ENCODE data around the gene LAMA5.

LAMA5 gene

DNA sequence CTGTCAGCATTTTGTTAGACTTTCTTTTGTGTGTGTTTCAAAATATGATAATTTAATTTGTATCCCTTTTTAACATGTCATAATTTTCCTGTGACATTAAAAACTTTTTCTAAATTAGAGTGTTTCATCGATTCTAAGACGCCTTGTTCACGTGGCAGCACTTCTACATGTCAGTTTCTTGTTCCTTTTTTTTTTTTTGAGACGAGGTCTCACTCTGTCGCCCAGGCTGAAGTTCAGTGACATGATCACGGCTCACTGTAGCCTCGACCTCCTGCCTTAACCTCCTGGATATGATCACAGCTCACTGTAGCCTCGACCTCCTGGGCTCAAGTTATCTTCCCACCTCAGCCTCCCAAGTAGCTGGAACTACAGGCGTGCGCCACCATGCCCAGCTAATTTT, 91.9 kb downstream of the LAMA5 start:
- Histone ChIP-seq H3K36me3 (ENCODE audit: control insufficient read depth, insufficient read depth, low read length, severe bottlenecking) (peaks cover 48% of the 10 kb centered on the region), H3K27me3 (replicated peaks; ENCODE audit: control insufficient read depth, insufficient read depth, low read length) (no peaks in the 10 kb centered on the region), H3K9ac (ENCODE audit: low read length) (no peak overlapping the region), H3K9me3 (ENCODE audit: control insufficient read depth, low read length) (no peaks in the 10 kb centered on the region), H3K4me3 (ENCODE audit: low read length) (no peak overlapping the region), H3K4me1 (ENCODE audit: control insufficient read depth, insufficient read depth, low read length) (no peaks in the 10 kb centered on the region)
- no peak for DNase-seq (ENCODE audit: low read depth)

DNA sequence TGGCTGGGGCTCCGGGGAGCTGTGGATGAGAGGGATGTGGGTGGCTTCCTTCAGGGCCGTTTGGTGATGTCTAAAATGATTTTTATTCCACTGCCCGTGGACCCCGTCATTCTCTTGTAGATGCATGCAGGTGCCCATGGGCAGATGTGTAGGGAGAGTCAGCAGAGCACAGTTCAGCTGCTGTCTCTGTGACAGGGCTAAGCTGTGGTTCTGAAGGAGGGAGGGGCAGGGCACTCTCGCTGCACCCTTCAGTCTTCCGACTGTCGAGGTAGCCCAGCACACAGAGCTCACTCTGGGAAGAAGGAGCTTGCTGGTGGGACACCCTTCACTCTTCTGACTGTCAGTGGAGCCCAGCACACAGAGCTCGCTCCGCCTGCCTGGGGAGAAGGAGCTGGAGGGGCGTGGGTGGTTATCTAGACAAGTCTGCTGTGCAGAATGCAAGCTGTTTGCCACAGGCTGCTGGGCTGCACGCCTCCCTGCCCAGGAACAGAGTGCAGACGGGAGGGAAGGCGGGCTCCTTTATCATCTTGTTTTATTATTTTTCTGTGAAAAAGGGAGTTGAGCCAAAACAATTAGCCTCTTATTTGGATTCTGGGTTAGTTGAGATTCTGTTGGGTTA, 92.7 kb downstream of the LAMA5 start:
- Histone ChIP-seq H3K9me3 (ENCODE audit: control insufficient read depth, low read length) (no peaks in the 10 kb centered on the region), H3K36me3 (ENCODE audit: control insufficient read depth, insufficient read depth, low read length, severe bottlenecking) (peaks cover 41% of the 10 kb centered on the region), H3K27me3 (replicated peaks; ENCODE audit: control insufficient read depth, insufficient read depth, low read length) (no peaks in the 10 kb centered on the region), H3K9ac (ENCODE audit: low read length) (no peak overlapping the region), H3K4me1 (ENCODE audit: control insufficient read depth, insufficient read depth, low read length) (no peaks in the 10 kb centered on the region), H3K4me3 (ENCODE audit: low read length) (no peak overlapping the region)
- DNase-seq (ENCODE audit: low read depth), result no peak

DNA sequence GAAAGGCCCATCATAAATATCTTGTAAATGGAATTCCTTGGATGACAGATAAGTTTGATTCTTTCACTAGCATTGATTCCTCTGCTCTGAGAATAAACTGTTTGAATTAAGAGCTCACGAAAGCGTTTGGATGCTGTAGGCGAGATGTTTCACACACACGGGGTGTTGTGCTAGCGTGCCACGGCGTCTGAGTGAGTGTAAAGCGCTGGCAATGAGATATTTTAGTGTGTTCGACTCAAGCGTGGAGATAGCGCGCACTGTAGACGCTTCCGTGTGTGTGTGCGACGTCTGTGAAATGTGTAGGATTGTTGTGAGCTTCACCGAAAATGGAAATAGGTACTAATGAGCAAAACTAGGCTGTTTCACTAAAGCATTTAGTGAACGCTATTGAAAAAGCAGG, 93.7 kb downstream of the LAMA5 start:
- Histone ChIP-seq H3K9me3 (ENCODE audit: control insufficient read depth, low read length) (no peaks in the 10 kb centered on the region), H3K36me3 (ENCODE audit: control insufficient read depth, insufficient read depth, low read length, severe bottlenecking) (peaks cover 34% of the 10 kb centered on the region), H3K4me1 (ENCODE audit: control insufficient read depth, insufficient read depth, low read length) (no peaks in the 10 kb centered on the region), H3K9ac (ENCODE audit: low read length) (no peak overlapping the region), H3K4me3 (ENCODE audit: low read length) (no peak overlapping the region), H3K27me3 (replicated peaks; ENCODE audit: control insufficient read depth, insufficient read depth, low read length) (no peaks in the 10 kb centered on the region)
- DNase-seq (ENCODE audit: low read depth), result no peak

GRCh38 chr20:62272200-62272599, 94.9 kb downstream of the LAMA5 start:
- Histone ChIP-seq H3K27me3 (replicated peaks; ENCODE audit: control insufficient read depth, insufficient read depth, low read length) (no peaks in the 10 kb centered on the region), H3K4me3 (ENCODE audit: low read length) (no peak overlapping the region), H3K36me3 (ENCODE audit: control insufficient read depth, insufficient read depth, low read length, severe bottlenecking) (peaks cover 34% of the 10 kb centered on the region), H3K4me1 (ENCODE audit: control insufficient read depth, insufficient read depth, low read length) (no peaks in the 10 kb centered on the region), H3K9ac (ENCODE audit: low read length) (no peak overlapping the region), H3K9me3 (ENCODE audit: control insufficient read depth, low read length) (no peaks in the 10 kb centered on the region)
- no peak for DNase-seq (ENCODE audit: low read depth)

GRCh38 chr20:62269871-62270270, 97.2 kb downstream of the LAMA5 start:
- Histone ChIP-seq H3K4me3 (ENCODE audit: low read length) (no peak overlapping the region), H3K9ac (ENCODE audit: low read length) (no peak overlapping the region), H3K4me1 (ENCODE audit: control insufficient read depth, insufficient read depth, low read length) (no peaks in the 10 kb centered on the region), H3K9me3 (ENCODE audit: control insufficient read depth, low read length) (peaks cover 9% of the 10 kb centered on the region), H3K36me3 (ENCODE audit: control insufficient read depth, insufficient read depth, low read length, severe bottlenecking) (peaks cover 47% of the 10 kb centered on the region), H3K27me3 (replicated peaks; ENCODE audit: control insufficient read depth, insufficient read depth, low read length) (no peaks in the 10 kb centered on the region)
- DNase-seq (ENCODE audit: low read depth), result no peak

DNA sequence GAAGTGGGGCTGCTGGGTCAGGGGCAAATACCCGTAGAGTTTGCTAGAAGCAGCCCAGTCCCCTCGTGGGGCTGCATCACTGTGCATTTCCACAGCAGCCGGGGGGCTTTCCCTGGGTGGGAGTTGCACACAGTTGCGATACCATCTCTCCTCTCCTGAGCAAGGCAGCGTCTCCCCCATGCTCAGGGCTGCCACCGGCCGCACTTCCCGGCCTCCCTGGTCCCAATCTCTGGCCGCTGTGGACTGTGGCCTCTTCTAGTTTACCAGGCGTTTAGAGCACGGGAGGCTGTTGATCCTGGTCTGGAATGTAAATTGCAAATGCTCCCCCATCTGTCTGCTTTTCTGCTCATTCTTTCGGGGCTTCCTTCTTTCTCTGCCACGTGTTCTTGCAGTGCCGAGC, 97.7 kb downstream of the LAMA5 start:
- DNase-seq (ENCODE audit: low read depth), result no peak
- H3K4me1 ChIP-seq (ENCODE audit: control insufficient read depth, insufficient read depth, low read length), result no peaks in the 10 kb centered on the region
- H3K9me3 ChIP-seq (ENCODE audit: control insufficient read depth, low read length), result peaks cover 9% of the 10 kb centered on the region
- no peak overlapping the region for H3K4me3 ChIP-seq (ENCODE audit: low read length)
- no peak overlapping the region for H3K9ac ChIP-seq (ENCODE audit: low read length)
- H3K36me3 ChIP-seq (ENCODE audit: control insufficient read depth, insufficient read depth, low read length, severe bottlenecking), result peaks cover 49% of the 10 kb centered on the region
- H3K27me3 ChIP-seq (replicated peaks; ENCODE audit: control insufficient read depth, insufficient read depth, low read length), result no peaks in the 10 kb centered on the region

GRCh38 chr20:62268228-62268900, 98.7 kb downstream of the LAMA5 start:
- Histone ChIP-seq H3K9ac (ENCODE audit: low read length) (no peak overlapping the region), H3K4me3 (ENCODE audit: low read length) (no peak overlapping the region), H3K36me3 (ENCODE audit: control insufficient read depth, insufficient read depth, low read length, severe bottlenecking) (peaks cover 47% of the 10 kb centered on the region), H3K9me3 (ENCODE audit: control insufficient read depth, low read length) (peaks cover 9% of the 10 kb centered on the region), H3K27me3 (replicated peaks; ENCODE audit: control insufficient read depth, insufficient read depth, low read length) (no peaks in the 10 kb centered on the region), H3K4me1 (ENCODE audit: control insufficient read depth, insufficient read depth, low read length) (no peaks in the 10 kb centered on the region)
- no peak for DNase-seq (ENCODE audit: low read depth)

DNA sequence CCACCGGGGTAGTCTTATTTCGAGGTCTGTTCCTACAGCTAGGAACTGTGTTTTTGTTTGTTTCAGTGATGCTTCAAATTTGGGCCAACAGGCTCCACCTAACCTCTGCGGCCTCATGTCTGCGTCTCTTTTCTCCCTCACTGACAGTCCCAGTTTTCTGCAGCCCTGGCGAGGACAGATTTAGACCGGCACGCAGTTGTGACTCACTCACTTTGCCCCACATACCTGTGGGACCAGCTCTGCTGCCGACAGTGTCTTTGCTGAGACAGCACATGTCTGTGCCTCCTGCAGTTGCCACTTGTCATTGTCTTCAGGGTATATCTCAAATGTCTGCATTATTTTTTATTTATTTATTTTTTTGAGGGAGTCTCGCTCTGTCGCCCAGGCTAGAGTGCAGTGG, 99.6 kb downstream of the LAMA5 start:
- no peak for DNase-seq (ENCODE audit: low read depth)
- Histone ChIP-seq H3K4me3 (ENCODE audit: low read length) (no peak overlapping the region), H3K36me3 (ENCODE audit: control insufficient read depth, insufficient read depth, low read length, severe bottlenecking) (peaks cover 47% of the 10 kb centered on the region), H3K9ac (ENCODE audit: low read length) (no peak overlapping the region), H3K27me3 (replicated peaks; ENCODE audit: control insufficient read depth, insufficient read depth, low read length) (no peaks in the 10 kb centered on the region), H3K9me3 (ENCODE audit: control insufficient read depth, low read length) (peaks cover 9% of the 10 kb centered on the region), H3K4me1 (ENCODE audit: control insufficient read depth, insufficient read depth, low read length) (no peaks in the 10 kb centered on the region)

- Histone ChIP-seq H3K4me3 (ENCODE audit: low read length) (no peak overlapping the region), H3K9ac (ENCODE audit: low read length) (no peak overlapping the region), H3K4me1 (ENCODE audit: control insufficient read depth, insufficient read depth, low read length) (no peaks in the 10 kb centered on the region), H3K9me3 (ENCODE audit: control insufficient read depth, low read length) (peaks cover 9% of the 10 kb centered on the region), H3K27me3 (replicated peaks; ENCODE audit: control insufficient read depth, insufficient read depth, low read length) (no peaks in the 10 kb centered on the region), H3K36me3 (ENCODE audit: control insufficient read depth, insufficient read depth, low read length, severe bottlenecking) (peaks cover 47% of the 10 kb centered on the region)
- DNase-seq (ENCODE audit: low read depth), result no peak
These were observed 100.3 kb downstream of the LAMA5 start for GRCh38 chr20:62266851-62267250.

GRCh38 chr20:62266340-62266739, 100.8 kb downstream of the LAMA5 start:
- DNase-seq (ENCODE audit: low read depth), result no peak
- Histone ChIP-seq H3K9me3 (ENCODE audit: control insufficient read depth, low read length) (peaks cover 9% of the 10 kb centered on the region), H3K9ac (ENCODE audit: low read length) (no peak overlapping the region), H3K4me1 (ENCODE audit: control insufficient read depth, insufficient read depth, low read length) (no peaks in the 10 kb centered on the region), H3K36me3 (ENCODE audit: control insufficient read depth, insufficient read depth, low read length, severe bottlenecking) (peaks cover 49% of the 10 kb centered on the region), H3K27me3 (replicated peaks; ENCODE audit: control insufficient read depth, insufficient read depth, low read length) (no peaks in the 10 kb centered on the region), H3K4me3 (ENCODE audit: low read length) (no peak overlapping the region)

DNA sequence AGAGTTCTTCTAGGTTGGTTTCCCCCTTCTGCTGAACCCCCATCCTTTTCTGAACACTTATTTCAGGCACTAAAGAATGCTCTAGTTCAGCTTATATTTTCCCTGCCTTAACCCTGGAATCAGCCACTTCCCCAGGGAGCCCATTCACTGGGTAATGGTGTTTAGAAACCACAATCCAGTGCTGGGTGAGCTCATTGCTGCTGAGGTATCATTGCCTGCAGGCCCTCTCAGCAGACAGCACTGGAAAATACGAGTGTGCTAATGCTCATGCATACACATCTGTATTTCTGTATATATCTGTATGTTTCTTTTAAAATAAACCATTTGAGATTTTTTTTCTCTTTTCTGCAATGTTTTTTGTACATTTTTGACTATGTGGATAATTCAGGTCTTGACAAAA, 101.7 kb downstream of the LAMA5 start:
- H3K9me3 ChIP-seq (ENCODE audit: control insufficient read depth, low read length), result peaks cover 9% of the 10 kb centered on the region
- DNase-seq (ENCODE audit: low read depth), result no peak
- H3K36me3 ChIP-seq (ENCODE audit: control insufficient read depth, insufficient read depth, low read length, severe bottlenecking), result peaks cover 56% of the 10 kb centered on the region
- no peaks in the 10 kb centered on the region for H3K27me3 ChIP-seq (replicated peaks; ENCODE audit: control insufficient read depth, insufficient read depth, low read length)
- H3K9ac ChIP-seq (ENCODE audit: low read length), result no peak overlapping the region
- H3K4me1 ChIP-seq (ENCODE audit: control insufficient read depth, insufficient read depth, low read length), result no peaks in the 10 kb centered on the region
- H3K4me3 ChIP-seq (ENCODE audit: low read length), result no peak overlapping the region

DNA sequence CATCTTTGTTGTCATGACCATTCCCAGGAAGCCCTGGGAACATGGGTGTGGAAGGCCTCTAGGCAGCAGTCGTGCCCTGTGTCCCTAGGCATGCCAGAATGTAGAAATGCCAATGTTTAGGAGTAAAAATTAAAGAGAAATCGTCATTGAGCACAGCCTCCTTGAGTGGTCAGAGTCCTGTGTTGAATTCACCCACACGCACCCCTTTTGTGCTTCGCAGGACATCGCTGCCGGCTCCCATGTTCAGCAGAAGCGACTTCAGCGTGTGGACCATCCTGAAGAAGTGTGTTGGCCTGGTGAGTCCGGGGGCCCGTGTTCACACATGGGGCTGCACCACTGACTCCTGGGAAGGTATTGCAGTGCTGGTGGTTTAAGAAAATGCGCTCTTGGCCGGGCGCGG, 103.7 kb downstream of the LAMA5 start:
- peaks cover 9% of the 10 kb centered on the region for H3K9me3 ChIP-seq (ENCODE audit: control insufficient read depth, low read length)
- H3K4me1 ChIP-seq (ENCODE audit: control insufficient read depth, insufficient read depth, low read length), result peaks cover 11% of the 10 kb centered on the region
- H3K4me3 ChIP-seq (ENCODE audit: low read length), result no peak overlapping the region
- H3K36me3 ChIP-seq (ENCODE audit: control insufficient read depth, insufficient read depth, low read length, severe bottlenecking), result peaks cover 59% of the 10 kb centered on the region
- no peak overlapping the region for H3K9ac ChIP-seq (ENCODE audit: low read length)
- H3K27me3 ChIP-seq (replicated peaks; ENCODE audit: control insufficient read depth, insufficient read depth, low read length), result no peaks in the 10 kb centered on the region
- no peak for DNase-seq (ENCODE audit: low read depth)
